ENCODE results near the gene SYT5. TPM values are rescaled to one million over a fixed set of nuclear protein-coding genes. Genes with fewer than 3 reads are reported as not detected.

Gene SYT5
- total RNA-seq, 1 experiment from 2014 or later: 4.5 TPM

GRCh38 chr19:55160128-55160985 lies 19.7 kb downstream of the SYT5 start:
- Histone ChIP-seq H4K5ac (ENCODE audit: insufficient read length, low read depth, low read length) (no peak overlapping the region), H3K79me2 (ENCODE audit: insufficient read depth, low read length) (no peaks in the 10 kb centered on the region), H3K23me2 (ENCODE audit: insufficient read length, low read depth, low read length, poor library complexity, severe bottlenecking) (peaks cover 13% of the 10 kb centered on the region), H3K56ac (ENCODE audit: insufficient read length, low read depth, low read length) (no peak overlapping the region), H2AFZ (ENCODE audit: low read length) (no peak overlapping the region), H2AK5ac (ENCODE audit: insufficient read length, low read length) (no peak overlapping the region), H3K4me2 (ENCODE audit: insufficient read depth, insufficient read length, low read length) (peak overlapping the region; percentile 80), H3K27me3 (ENCODE audit: insufficient read depth, low read length) (no peaks in the 10 kb centered on the region; the same call in 1 of the 2 replicates), H4K91ac (ENCODE audit: insufficient read length, low read depth, low read length) (no peak overlapping the region), H3K9me3 (ENCODE audit: control insufficient read depth, low read depth, low read length) (no peaks in the 10 kb centered on the region), H3K79me1 (ENCODE audit: insufficient read depth, low read depth, low read length, poor library complexity, severe bottlenecking) (no peaks in the 10 kb centered on the region), H2BK20ac (ENCODE audit: low read depth, low read length, poor library complexity, severe bottlenecking) (no peak overlapping the region), H3K14ac (ENCODE audit: insufficient read depth, low read length) (no peak overlapping the region; the same call in 1 of the 2 replicates), H3K4me1 (ENCODE audit: insufficient read depth, low read length) (no peaks in the 10 kb centered on the region; the same call in 1 of the 2 replicates), H3K18ac (ENCODE audit: insufficient read length, low read depth, low read length) (no peak overlapping the region), H2BK5ac (ENCODE audit: insufficient read length, low read length) (no peak overlapping the region), H2BK12ac (ENCODE audit: insufficient read length, low read depth, low read length) (no peak overlapping the region), H3T11ph (ENCODE audit: low read length) (no peak overlapping the region), H4K8ac (replicated peaks; ENCODE audit: insufficient read length, low read depth, low read length) (no peak overlapping the region), H4K20me1 (ENCODE audit: control insufficient read depth, insufficient read depth, insufficient read length) (no peaks in the 10 kb centered on the region), H3K27ac (ENCODE audit: insufficient read length, low read depth, low read length) (no peak overlapping the region), H2BK15ac (ENCODE audit: low read depth, low read length) (no peak overlapping the region), H3K23ac (ENCODE audit: insufficient read length, low read depth, low read length) (no peak overlapping the region), H2BK120ac (ENCODE audit: low read depth, low read length, poor library complexity, severe bottlenecking) (no peak overlapping the region), H3K9ac (ENCODE audit: extremely low read depth, insufficient read length, low read length) (no peak overlapping the region), H3K4ac (ENCODE audit: low read depth, low read length) (no peak overlapping the region)
- peak; percentile 99 for DNase-seq
- no peaks in the 10 kb centered on the region for H3K9me3 Mint-ChIP-seq
- no peak overlapping the region for H3K27ac Mint-ChIP-seq
- H3K27me3 Mint-ChIP-seq (ENCODE audit: low read depth): peaks cover 25% of the 10 kb centered on the region
- H3K4me1 Mint-ChIP-seq: peaks cover 18 to 27% of the 10 kb centered on the region in 2 experiments
- no peaks in the 10 kb centered on the region; a peak in 1 of 7 replicates for H3K36me3 Mint-ChIP-seq (ENCODE audit: insufficient read depth in 1 of 3, low read depth in 3 of 3)
- no CpG with 5 or more reads among the region's 33 CpGs for WGBS (ENCODE audit: extremely low coverage, insufficient read length, low lambda C conversion rate)
- H3K4me3 Mint-ChIP-seq: peak overlapping the region; percentile 51 to 82
- TF ChIP-seq CTCF (conservative IDR thresholded peaks at IDR 0.05): peak; percentile 99

Data from H9 (cell line).